SH-SY5Y (cell line): ENCODE results near the gene SNX30.

Source experiments
- GATA2 ChIP-seq: IDR thresholded peaks from 2 replicates; pipeline ENCODE4 v1.6.1; 2011; ENCODE audit warnings: mild to moderate bottlenecking, low read depth, low read length
- GATA3 ChIP-seq: IDR thresholded peaks from 2 replicates; pipeline ENCODE4 v1.6.1; 2011; ENCODE audit warnings: low read depth, mild to moderate bottlenecking, low read length, moderate library complexity

The SNX30 gene

DNA sequence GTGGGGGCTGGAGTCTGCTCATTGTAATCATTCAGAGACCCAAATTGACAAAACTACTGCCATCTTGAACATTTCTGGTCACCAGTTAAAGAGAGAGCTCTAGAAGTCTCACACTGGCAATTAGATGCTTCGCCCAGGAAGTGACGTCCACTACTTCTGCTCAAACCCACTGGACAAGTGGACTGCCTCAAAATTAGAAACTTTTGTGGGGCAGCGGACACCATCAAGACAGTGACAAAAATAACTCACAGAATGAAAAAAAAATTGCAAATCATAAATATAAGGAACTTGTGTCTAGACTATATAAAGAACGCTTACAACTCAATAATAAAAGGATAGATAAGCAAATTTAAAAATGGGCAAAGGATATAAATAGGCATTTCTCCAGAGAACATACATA is 149.9 kb downstream of the SNX30 start:
- TF ChIP-seq GATA2 (no peak), GATA3 (no peak)

DNA sequence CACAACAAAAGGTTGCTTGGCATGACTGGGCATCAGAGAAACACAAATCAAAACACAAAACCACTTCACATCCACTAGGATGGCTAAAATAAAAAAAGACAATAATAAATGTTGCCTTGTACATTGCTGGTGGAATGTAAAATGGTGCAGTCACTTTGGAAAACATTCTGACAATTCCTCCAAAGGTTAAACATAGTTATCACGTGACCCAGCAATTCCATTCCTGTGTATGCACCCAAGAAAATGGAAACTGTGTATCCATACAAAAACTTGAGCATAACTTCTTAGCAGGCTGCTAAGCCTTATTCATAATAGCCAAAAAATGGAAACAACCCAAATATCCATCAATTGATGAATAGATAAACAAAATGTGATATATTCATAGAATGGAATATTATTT is 150.3 kb downstream of the SNX30 start:
- no peak for TF ChIP-seq GATA3
- no peak for TF ChIP-seq GATA2

DNA sequence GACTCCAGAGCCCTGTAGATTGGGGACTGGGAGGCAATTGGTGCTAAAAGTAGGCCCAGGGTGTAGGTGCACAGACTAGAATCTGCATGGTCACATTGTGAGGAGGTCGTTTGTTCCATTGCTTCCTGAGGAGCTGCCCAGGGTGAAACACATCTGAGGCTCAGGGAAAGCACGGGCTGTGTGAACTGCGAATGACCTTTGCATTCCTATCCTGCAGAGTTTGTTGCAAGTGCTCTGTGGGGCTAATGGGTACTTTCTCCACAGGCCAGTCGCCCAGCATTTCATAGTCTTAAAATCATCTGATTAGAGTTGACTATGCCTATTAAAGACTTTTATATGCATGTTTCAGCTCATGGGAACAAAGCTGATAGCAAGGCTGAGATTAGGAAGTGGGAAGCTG is 154.5 kb downstream of the SNX30 start:
- TF ChIP-seq GATA3 (no peak), GATA2 (no peak)

DNA sequence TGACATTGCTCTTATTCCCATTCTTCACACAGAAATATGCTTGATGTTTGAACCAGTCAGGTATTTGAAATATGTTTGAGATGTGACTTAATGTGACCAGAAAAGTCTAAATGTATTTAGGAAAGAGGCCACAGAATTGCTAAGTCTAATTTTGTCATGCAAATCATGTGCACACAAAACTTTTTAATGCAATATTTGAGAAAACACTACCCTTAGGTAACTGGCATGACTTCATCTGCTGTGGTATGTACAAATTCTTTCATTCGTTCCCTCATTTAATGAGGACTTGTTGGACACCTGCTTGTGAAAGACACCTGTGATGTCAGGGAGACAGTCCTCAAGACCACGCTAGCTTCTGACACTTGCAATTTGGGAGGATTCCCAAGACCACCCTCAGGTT is 161.2 kb downstream of the SNX30 start:
- no peak for TF ChIP-seq GATA2
- TF ChIP-seq GATA3, result no peak

DNA sequence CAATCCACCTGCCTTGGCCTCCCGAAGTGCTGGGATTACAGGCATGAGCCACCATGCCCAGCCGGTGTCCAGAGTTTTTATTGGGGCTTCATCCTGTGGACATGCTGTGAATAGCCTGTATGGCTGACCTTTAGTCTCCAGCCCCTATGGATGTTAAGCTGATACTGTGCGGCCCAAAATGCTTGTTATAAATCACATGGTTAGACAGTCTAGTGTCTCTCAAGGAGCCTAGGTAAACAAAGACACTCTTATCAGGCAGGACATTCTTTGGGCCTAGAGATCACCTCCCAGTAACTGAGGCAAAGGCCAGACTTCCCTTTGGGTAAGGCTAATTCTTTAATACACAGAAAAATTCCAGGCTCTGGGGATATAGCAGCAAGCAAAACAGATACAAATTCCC is 162.1 kb downstream of the SNX30 start:
- TF ChIP-seq GATA3 (no peak), GATA2 (no peak)

- TF ChIP-seq GATA3, result no peak
- TF ChIP-seq GATA2, result no peak
Measured at GRCh38 chr9:112913326-112913725, 162.8 kb downstream of the SNX30 start.

GRCh38 chr9:112914524-112914923 is 164.0 kb downstream of the SNX30 start:
- TF ChIP-seq GATA3 (no peak), GATA2 (no peak)

DNA sequence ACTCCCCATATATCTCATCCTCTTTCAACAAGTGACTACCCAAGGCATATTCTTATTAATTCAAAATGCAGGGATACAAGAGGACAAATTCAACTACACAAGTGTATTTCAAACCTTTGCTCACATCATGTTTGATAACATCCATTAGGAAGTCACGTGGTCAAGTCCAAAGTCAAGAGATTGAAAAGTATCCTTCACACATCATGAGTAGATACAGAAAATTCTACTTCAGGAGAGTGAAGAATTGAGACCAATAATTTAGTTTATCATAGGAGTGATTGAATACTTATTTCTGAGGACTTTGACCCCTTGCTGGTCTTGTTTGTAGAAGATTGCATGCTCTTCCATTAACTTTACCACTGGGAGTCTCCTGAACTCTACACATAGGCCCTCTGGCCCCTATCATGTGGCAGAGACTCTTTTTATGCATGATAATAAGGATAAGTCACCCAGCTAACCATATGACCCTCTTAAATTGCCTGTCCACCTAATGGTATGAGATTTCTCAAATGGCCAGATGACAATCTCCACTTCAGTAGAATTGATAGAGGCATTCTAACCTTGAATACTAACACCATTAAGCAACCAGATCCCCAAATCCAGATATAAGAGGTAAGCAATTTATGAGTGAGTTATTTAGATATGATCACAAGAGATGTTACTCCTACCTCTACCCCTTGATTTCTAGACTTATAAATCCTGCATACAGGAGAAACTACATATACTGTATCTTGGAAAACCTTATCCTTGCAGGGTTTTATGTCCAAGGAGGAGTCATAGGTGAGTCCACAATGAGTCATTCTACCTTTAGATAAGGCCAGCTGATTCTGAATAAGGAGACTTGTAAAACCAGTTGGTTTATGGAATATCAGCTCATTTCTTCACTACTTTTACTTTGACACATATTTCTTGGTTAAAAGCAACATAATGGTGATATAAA is 166.8 kb downstream of the SNX30 start:
- TF ChIP-seq GATA2 (no peak), GATA3 (no peak)

GRCh38 chr9:112917987-112918362 is 167.4 kb downstream of the SNX30 start:
- TF ChIP-seq GATA2 (no peak), GATA3 (no peak)

GRCh38 chr9:112921549-112921948 is 171.0 kb downstream of the SNX30 start:
- TF ChIP-seq GATA3 (no peak), GATA2 (no peak)
